A549 (cell line): ENCODE measurements around the gene SV2C.

Experiments
- CBX2 ChIP-seq: fragments of 200-600 bp; sonication (generic); IDR thresholded peaks from 2 replicates; pipeline ENCODE4 v1.6.1; 2016; ENCODE audit warnings: low read depth, mild to moderate bottlenecking, borderline replicate concordance
- CEBPB ChIP-seq, 2 experiments: fragments of >200 bp in 1 of 2; sonication (Bioruptor Twin) in 1 of 2; formaldehyde crosslinking in 1 of 2; IDR thresholded peaks; 2 replicates each; pipeline ENCODE4 v1.6.1; 2012 to 2016
- CTCF ChIP-seq: fragments of >200 bp; sonication (Bioruptor Twin); formaldehyde crosslinking; IDR thresholded peaks from 3 replicates; pipeline ENCODE4 v1.5.1; 2016
- FOSB ChIP-seq: fragments of 250-450 bp; sonication (Bioruptor Pico); IDR thresholded peaks from 2 replicates; pipeline ENCODE4 v1.5.0; 2020; ENCODE audit warnings: mild to moderate bottlenecking, moderate library complexity
- POLR2A ChIP-seq: IDR thresholded peaks from 2 replicates; pipeline ENCODE4 v1.6.1; 2012; ENCODE audit warnings: mild to moderate bottlenecking, low read length
- POLR2AphosphoS2 ChIP-seq: conservative IDR thresholded peaks from 2 replicates; pipeline ENCODE4 v1.6.1; 2012; ENCODE audit warnings: low read length, improper control_type of control experiment, inconsistent platforms
- SMC3 ChIP-seq: fragments of >200 bp; sonication (Bioruptor Twin); formaldehyde crosslinking; IDR thresholded peaks from 3 replicates; pipeline ENCODE4 v1.6.1; 2018; ENCODE audit warnings: inconsistent platforms
- USF2 ChIP-seq: fragments of 450-650 bp; IDR thresholded peaks from 2 replicates; pipeline ENCODE4 v1.6.1; 2014; ENCODE audit warnings: antibody characterized with exemption
- TF ChIP-seq, protein P1 (sequence below): fragments of 200-600 bp; sonication (generic); IDR thresholded peaks from 2 replicates; pipeline ENCODE4 v1.6.1; 2016; ENCODE audit warnings: antibody characterized with exemption, mild to moderate bottlenecking, moderate library complexity

DNA sequence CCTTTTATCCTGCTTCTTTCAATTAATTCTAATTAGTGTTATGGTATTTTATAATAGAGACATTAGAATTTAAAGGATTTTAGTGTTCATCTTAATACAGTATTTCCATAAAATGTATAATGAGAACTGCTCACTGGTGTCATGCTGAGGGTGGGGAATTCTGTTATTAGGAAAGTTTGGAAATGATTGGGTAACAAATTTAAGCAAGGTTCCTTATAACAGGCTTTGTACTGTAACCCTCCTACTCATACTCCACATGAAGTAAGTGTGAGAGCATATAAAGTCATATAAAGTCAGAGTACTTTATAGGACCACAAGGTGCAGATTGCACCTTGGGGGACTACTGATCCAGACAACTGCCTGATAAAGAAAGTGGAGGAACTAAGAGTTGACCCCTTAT is 42.2 kb downstream of the SV2C start:
- no peak for TF ChIP-seq CTCF
- no peak for TF ChIP-seq CBX2
- no peak for TF ChIP-seq POLR2A
- TF ChIP-seq, protein P1, sequence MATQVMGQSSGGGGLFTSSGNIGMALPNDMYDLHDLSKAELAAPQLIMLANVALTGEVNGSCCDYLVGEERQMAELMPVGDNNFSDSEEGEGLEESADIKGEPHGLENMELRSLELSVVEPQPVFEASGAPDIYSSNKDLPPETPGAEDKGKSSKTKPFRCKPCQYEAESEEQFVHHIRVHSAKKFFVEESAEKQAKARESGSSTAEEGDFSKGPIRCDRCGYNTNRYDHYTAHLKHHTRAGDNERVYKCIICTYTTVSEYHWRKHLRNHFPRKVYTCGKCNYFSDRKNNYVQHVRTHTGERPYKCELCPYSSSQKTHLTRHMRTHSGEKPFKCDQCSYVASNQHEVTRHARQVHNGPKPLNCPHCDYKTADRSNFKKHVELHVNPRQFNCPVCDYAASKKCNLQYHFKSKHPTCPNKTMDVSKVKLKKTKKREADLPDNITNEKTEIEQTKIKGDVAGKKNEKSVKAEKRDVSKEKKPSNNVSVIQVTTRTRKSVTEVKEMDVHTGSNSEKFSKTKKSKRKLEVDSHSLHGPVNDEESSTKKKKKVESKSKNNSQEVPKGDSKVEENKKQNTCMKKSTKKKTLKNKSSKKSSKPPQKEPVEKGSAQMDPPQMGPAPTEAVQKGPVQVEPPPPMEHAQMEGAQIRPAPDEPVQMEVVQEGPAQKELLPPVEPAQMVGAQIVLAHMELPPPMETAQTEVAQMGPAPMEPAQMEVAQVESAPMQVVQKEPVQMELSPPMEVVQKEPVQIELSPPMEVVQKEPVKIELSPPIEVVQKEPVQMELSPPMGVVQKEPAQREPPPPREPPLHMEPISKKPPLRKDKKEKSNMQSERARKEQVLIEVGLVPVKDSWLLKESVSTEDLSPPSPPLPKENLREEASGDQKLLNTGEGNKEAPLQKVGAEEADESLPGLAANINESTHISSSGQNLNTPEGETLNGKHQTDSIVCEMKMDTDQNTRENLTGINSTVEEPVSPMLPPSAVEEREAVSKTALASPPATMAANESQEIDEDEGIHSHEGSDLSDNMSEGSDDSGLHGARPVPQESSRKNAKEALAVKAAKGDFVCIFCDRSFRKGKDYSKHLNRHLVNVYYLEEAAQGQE = no peak
- TF ChIP-seq CEBPB (IDR thresholded peaks at IDR 0.05) = no peak
- no peak for TF ChIP-seq SMC3
- TF ChIP-seq POLR2AphosphoS2 = no peak
- no peak for TF ChIP-seq USF2
- no peak for TF ChIP-seq FOSB (CRISPR knock-in tag)
